ENCODE measurements around the gene CXCR4.

- TF ChIP-seq CTCF (IDR thresholded peaks at IDR 0.05): no peak
- no peak for TF ChIP-seq POLR2A (IDR thresholded peaks at IDR 0.05)
These were observed 16.2 kb upstream of the CXCR4 start for GRCh38 chr2:136134126-136134525.
